Activated CD4-positive, alpha-beta T cell treated with anti-CD3 and anti-CD28 coated beads, Interleukin-2, Interleukin-6, amounts not matched to agents 100 ng/mL and 50 ng/mL, durations not matched to agents 16 hours and 8 hours (primary cell): ENCODE measurements around the gene C1QA.

Source experiments
- DNase-seq: peaks from one replicate; pipeline ENCODE4 v3.0.0-alpha.2; 2020

C1QA gene

DNA sequence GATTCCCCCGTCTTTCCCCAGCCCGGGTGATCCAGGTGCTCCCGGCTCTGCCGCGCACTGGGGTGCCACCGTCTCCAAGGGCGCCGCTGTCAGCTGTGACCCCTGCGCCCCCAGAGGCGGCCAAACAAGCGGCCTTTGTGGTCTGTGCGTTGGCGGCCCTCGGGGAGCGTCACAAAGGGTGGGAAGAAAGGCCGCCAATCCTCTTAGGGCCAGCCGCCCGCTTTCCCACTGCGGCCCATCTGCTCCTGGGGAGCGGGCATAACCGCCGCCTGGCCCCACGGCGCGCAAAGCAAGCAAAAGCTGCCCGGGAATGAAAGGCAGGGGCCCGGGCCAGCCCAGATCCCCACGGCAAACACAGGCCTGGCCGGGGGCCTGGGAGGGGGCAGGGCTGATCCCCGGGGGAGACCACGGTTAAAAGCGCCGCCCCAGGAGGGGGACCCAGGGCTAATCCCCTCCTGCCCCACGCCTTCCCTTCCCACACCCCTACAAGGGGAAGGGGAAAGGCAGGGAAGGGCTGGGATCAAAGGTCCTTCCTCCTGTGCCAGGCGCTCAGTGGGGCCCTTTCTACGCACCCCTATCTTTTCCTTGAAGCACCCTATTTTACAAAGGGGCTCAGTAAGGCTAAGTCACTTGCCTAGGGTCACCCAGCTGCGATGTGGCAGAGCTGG, 40.6 kb downstream of the C1QA start:
- DNase-seq: no peak

DNA sequence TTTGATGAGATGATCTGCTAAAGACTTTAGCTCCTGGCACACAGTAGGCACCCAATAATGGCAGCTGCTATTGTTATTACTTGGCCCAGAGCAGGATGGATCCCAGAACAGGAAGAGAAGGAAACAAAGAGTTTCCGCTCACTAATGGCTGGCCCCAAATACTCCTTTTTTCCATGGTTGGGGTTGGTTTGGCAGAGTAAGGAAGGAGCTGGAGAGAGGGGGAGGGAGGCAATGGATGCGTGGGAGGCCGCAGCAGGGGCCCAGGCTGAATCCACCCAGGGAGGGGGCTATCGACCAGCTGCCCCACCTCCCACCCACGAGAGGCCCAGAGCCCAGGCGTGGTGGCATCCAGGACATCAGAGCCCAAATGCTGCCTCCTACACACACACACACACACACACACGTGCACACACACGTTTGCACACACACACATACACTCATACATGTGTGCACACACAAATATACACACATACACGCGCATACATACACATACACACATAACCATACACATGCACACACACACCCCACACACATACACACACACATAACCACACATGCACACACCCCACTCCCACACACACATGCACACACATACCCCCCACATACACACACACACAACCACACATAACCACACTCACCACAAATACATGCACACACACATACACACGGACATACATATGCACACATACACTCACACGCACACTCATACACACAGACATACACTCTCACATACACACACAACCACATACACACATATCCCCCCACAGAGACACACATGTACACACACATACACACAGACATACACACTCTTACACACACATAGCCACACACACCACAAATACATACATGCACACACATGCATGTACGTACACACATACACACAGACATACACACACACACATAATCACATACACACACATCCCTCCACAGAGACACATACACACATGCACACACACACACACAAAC, 41.8 kb downstream of the C1QA start:
- DNase-seq: no peak

DNA sequence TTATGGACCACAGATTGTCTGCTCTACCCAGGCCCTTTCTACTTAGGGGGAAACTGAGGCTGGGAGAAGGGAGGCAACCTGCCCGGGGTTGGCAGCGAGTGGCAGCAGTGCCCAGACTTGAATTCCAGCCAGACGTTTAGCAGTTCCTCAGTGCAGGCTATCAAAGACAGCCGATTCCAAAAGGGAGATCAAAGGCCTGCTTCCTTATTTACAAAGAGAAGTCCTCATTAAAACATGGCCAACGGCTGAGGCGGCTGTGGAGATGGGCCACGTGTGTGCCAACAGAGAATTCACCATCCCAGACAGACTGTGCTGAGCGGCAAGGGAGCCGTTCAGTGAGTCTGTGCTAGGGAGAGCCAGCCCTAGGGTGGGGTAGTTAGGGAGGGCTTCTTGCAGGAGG, 44.3 kb downstream of the C1QA start:
- DNase-seq: no peak

DNA sequence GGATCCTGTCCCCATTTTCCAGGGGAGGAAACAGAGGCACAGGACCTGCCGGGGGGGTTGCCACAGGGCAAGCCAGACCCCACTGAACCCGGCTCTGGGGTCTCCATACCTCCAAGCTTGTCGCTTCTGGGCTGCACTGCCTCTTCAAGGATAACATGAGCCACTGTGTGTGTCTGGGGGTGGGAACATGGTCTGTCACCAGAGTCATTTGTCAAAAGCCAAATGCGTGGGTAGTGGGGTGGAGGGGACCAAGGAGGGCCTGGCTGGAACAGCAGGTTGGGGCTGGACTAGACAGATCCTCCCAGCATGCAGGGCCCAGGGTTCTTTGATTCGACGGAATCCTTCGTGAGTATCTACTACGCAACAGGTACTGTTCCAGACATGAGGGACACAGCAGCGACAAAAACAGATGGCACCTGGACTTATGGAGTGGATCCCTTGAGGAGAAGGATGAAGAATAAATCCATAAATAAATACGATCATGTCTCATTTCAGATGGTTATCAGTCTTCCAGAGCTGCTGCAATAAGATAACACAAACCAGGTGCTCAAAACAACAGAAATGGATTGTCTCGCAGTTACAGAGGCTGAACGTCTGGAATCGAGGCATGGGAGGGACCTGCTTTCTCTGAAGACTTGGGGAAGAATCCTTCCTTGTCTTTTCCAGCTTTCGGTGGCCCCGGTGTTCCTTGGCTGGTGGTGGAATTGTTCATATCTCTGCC, 45.3 kb downstream of the C1QA start:
- DNase-seq: no peak

DNA sequence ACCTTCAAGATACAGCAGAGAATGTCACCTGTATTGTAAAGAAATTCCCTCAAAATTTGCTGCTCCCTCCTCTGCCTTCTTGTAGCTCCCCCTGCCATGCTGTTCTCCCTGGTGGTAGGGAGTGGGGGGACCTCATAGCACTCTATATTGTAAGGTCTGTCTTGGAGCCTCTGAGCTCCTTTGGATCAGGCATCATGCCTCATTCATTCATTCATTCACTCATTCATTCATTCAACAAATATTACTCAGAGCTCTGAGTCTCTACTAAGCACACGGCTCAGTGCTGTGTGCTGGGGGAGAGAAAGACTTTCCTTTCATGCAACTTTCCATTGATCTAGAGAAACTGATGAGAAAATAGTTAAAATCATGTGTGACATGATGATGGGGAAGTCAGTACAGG, 47.1 kb downstream of the C1QA start:
- DNase-seq: no peak

DNA sequence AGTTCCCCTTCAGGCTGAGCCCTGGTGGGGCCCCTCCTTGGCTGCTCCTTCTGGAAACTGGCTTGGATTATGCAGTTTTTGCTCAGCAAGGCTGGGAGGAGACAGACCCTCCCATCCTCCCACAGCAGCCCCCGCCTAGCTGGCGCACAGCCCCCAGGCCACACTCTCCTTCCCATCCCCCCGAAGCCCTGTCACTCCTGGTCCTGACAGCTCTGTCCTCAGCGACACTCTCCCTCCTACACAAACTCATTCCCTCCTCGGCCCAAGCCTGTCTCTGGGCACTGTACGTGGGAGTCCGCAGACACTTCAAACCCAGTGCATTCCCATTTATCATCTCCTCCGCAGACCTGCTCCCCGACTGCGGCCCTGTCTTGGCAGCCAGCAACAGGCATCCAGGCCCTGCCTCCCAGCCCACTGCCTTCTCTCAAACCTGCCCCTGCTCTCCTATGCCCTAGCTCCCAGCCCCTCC, 49.2 kb downstream of the C1QA start:
- no peak for DNase-seq

DNA sequence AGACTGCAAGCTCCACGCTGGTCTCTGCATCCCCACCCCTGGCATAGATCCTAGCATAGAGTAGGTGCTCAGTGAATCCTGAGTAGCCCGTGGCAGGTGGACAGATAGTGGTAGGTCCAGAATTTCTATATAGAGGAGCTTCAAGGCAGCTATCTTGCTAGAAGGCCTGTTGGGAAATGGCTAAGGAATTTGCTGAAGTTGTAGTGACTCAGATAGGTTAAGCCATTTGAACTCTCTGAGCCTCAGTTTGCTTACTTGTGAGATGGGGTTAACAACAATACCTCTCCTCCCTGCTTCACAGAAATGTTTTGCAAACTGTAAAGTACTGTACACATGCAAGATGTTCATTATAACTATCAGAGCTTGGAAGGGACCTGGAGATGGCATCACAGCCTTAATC, 50.8 kb downstream of the C1QA start:
- no peak for DNase-seq

DNA sequence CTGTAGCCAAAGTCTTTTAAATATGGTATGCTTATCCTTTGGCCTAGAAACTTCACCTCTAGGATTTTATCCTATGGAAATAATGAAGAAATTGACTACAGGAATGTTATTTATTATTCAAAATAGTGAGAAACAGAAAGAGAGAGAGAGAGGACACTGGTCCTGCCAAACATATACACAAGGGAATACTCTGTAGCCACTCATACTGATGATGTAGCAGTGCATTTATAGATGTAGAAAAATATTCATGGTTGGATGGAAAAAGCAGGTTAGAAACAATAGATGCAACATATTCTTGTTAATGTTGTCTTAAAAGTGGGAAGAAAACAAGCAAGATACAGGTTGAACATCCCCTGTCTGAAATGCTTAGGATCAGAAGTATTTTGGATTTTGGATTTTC, 52.0 kb downstream of the C1QA start:
- no peak for DNase-seq
